T47D (cell line): Measurements from ENCODE around the gene DCBLD2.

ENCODE experiments used
- DNase-seq, 2 experiments: peaks; one replicate each; pipeline versions ENCODE4 v3.0.0 to v3.0.0-alpha.2; 2011 to 2012; ENCODE audit warnings: low read depth in 1 of 2, low spot score in 1 of 2
- JUND ChIP-seq: IDR thresholded peaks from 2 replicates; pipeline ENCODE4 v1.6.1; 2012; ENCODE audit warnings: low read depth
- in situ Hi-C: cut with HindIII; loops from 2 replicates; pipeline ENCODE4 v1.10.0; 2016; ENCODE audit warnings: low sequenced_read_pairs, low pct_unique_long_range_greater_than_20kb

The DCBLD2 gene

GRCh38 chr3:98811048-98811447 lies 90.4 kb downstream of the DCBLD2 start:
- DNase-seq = no peak
- TF ChIP-seq JUND = no peak
- in situ Hi-C loops = no loop called here

- in situ Hi-C loops = no loop called here
- DNase-seq = no peak
- no peak for TF ChIP-seq JUND
Measured at GRCh38 chr3:98809557-98809956, 91.9 kb downstream of the DCBLD2 start.

GRCh38 chr3:98808071-98808470 lies 93.4 kb downstream of the DCBLD2 start:
- DNase-seq = no peak
- no peak for TF ChIP-seq JUND
- in situ Hi-C loops = no loop called here

GRCh38 chr3:98807561-98807960 lies 93.9 kb downstream of the DCBLD2 start:
- no peak for TF ChIP-seq JUND
- in situ Hi-C loops = no loop called here
- no peak for DNase-seq

GRCh38 chr3:98807011-98807410 lies 94.5 kb downstream of the DCBLD2 start:
- in situ Hi-C loops = no loop called here
- TF ChIP-seq JUND = no peak
- DNase-seq = no peak

- peak in 1 of 2 experiments; percentile 18 for DNase-seq
- in situ Hi-C loops = no loop called here
- no peak for TF ChIP-seq JUND
Measured at GRCh38 chr3:98806521-98806920, 95.0 kb downstream of the DCBLD2 start.

GRCh38 chr3:98805571-98805970 lies 95.9 kb downstream of the DCBLD2 start:
- in situ Hi-C loops = no loop called here
- TF ChIP-seq JUND = no peak
- no peak for DNase-seq

GRCh38 chr3:98801043-98801747 lies 100.3 kb downstream of the DCBLD2 start:
- no peak for TF ChIP-seq JUND
- DNase-seq = no peak
- in situ Hi-C loops = no loop called here

- TF ChIP-seq JUND = no peak
- in situ Hi-C loops = no loop called here
- DNase-seq = no peak
Measured at GRCh38 chr3:98800401-98800800, 101.1 kb downstream of the DCBLD2 start.

- in situ Hi-C loops = no loop called here
Measured at GRCh38 chr3:98799479-98799878, 102.0 kb downstream of the DCBLD2 start.

GRCh38 chr3:98798820-98799219 lies 102.7 kb downstream of the DCBLD2 start:
- in situ Hi-C loops = no loop called here
- DNase-seq = no peak
- no peak for TF ChIP-seq JUND

More at GRCh38 chr3:98799479-98799878, 102.0 kb downstream of the DCBLD2 start:
- DNase-seq = no peak
- no peak for TF ChIP-seq JUND

GRCh38 chr3:98797905-98798304 lies 103.6 kb downstream of the DCBLD2 start:
- in situ Hi-C loops = no loop called here
- no peak for DNase-seq
- no peak for TF ChIP-seq JUND

- DNase-seq = no peak
- TF ChIP-seq JUND = no peak
- in situ Hi-C loops = no loop called here
Measured at GRCh38 chr3:98796334-98796733, 105.2 kb downstream of the DCBLD2 start.

GRCh38 chr3:98793971-98794370 lies 107.5 kb downstream of the DCBLD2 start:
- in situ Hi-C loops = no loop called here
- TF ChIP-seq JUND = no peak
- no peak for DNase-seq
